Left forelimb (tissue), 1 donor: ENCODE data around the gene PCDHA5.

Experiments
- DNase-seq: peaks from one replicate; pipeline ENCODE4 v3.0.0-alpha.2; 2018; ENCODE audit warnings: low spot score

Gene PCDHA5

GRCh38 chr5:140862441-140863295 lies 41.3 kb downstream of the PCDHA5 start:
- DNase-seq: no peak

- DNase-seq: no peak
These were observed 47.5 kb downstream of the PCDHA5 start, which contains the start of gene PCDHA11 for GRCh38 chr5:140868721-140869554. PCDHA11 (plus strand) TSS chr5:140868957; CDS start chr5:140869104, 147 bp downstream.

- no peak for DNase-seq
These were observed 48.1 kb downstream of the PCDHA5 start for GRCh38 chr5:140869555-140869886.

GRCh38 chr5:140870221-140871201 lies 49.1 kb downstream of the PCDHA5 start:
- no peak for DNase-seq
